Measurements from ENCODE around the gene GNAI1. TPM values are rescaled to one million over a fixed set of nuclear protein-coding genes. Genes with fewer than 3 reads are reported as not detected.

GNAI1 gene
- total RNA-seq, 1 experiment from 2014 or later: 20.5 TPM

GRCh38 chr7:80218723-80219122, 84.1 kb downstream of the GNAI1 start:
- H3K27ac Mint-ChIP-seq (ENCODE audit: unreplicated experiment): no peak overlapping the region
- CTCF ChIA-PET: no interaction called here
- H3K9me3 Mint-ChIP-seq (ENCODE audit: low read depth, unreplicated experiment): no peaks in the 10 kb centered on the region
- no TSS peak for BruUV-seq (replicated peaks)
- H3K4me1 Mint-ChIP-seq (ENCODE audit: low read depth, unreplicated experiment): peaks cover 10% of the 10 kb centered on the region
- intact Hi-C loops (cut with micrococcal nuclease; ENCODE audit: unreplicated experiment): loop anchor here (5.0 kb wide), 1 partner anchor 174 kb away; no protein-coding TSS in a partner anchor
- H3K36me3 Mint-ChIP-seq (ENCODE audit: insufficient read depth, unreplicated experiment): no peaks in the 10 kb centered on the region
- TF ChIP-seq CTCF (IDR thresholded peaks at IDR 0.05; ENCODE audit: unreplicated experiment): no peak
- DNase-seq: no peak
- no peaks in the 10 kb centered on the region for H3K27me3 Mint-ChIP-seq (ENCODE audit: unreplicated experiment)
- no peak overlapping the region for H3K4me3 Mint-ChIP-seq (ENCODE audit: low read depth, unreplicated experiment)

GRCh38 chr7:80220022-80220634, 85.5 kb downstream of the GNAI1 start:
- no TSS peak for BruUV-seq (replicated peaks)
- no peaks in the 10 kb centered on the region for H3K36me3 Mint-ChIP-seq (ENCODE audit: insufficient read depth, unreplicated experiment)
- CTCF ChIA-PET: no interaction called here
- DNase-seq: no peak
- peaks cover 10% of the 10 kb centered on the region for H3K4me1 Mint-ChIP-seq (ENCODE audit: low read depth, unreplicated experiment)
- no peak for TF ChIP-seq CTCF (IDR thresholded peaks at IDR 0.05; ENCODE audit: unreplicated experiment)
- intact Hi-C loops (cut with micrococcal nuclease; ENCODE audit: unreplicated experiment): no loop called here
- no peaks in the 10 kb centered on the region for H3K27me3 Mint-ChIP-seq (ENCODE audit: unreplicated experiment)
- H3K9me3 Mint-ChIP-seq (ENCODE audit: low read depth, unreplicated experiment): no peaks in the 10 kb centered on the region
- H3K27ac Mint-ChIP-seq (ENCODE audit: unreplicated experiment): peak overlapping the region; percentile 18
- H3K4me3 Mint-ChIP-seq (ENCODE audit: low read depth, unreplicated experiment): no peak overlapping the region

- Mint-ChIP-seq H3K9me3 (ENCODE audit: low read depth, unreplicated experiment) (no peaks in the 10 kb centered on the region), H3K4me1 (ENCODE audit: low read depth, unreplicated experiment) (peaks cover 6% of the 10 kb centered on the region), H3K27me3 (ENCODE audit: unreplicated experiment) (no peaks in the 10 kb centered on the region), H3K36me3 (ENCODE audit: insufficient read depth, unreplicated experiment) (no peaks in the 10 kb centered on the region), H3K4me3 (ENCODE audit: low read depth, unreplicated experiment) (no peak overlapping the region), H3K27ac (ENCODE audit: unreplicated experiment) (no peak overlapping the region)
- CTCF ChIA-PET: no interaction called here
- no TSS peak for BruUV-seq (replicated peaks)
- DNase-seq: no peak
- intact Hi-C loops (cut with micrococcal nuclease; ENCODE audit: unreplicated experiment): no loop called here
- TF ChIP-seq CTCF (IDR thresholded peaks at IDR 0.05; ENCODE audit: unreplicated experiment): no peak
Measured at GRCh38 chr7:80224415-80224814, 89.8 kb downstream of the GNAI1 start.

- intact Hi-C loops (cut with micrococcal nuclease; ENCODE audit: unreplicated experiment): no loop called here
- peaks cover 5% of the 10 kb centered on the region for H3K36me3 Mint-ChIP-seq (ENCODE audit: insufficient read depth, unreplicated experiment)
- no peak overlapping the region for H3K4me3 Mint-ChIP-seq (ENCODE audit: low read depth, unreplicated experiment)
- no peak for DNase-seq
- no peaks in the 10 kb centered on the region for H3K4me1 Mint-ChIP-seq (ENCODE audit: low read depth, unreplicated experiment)
- H3K27me3 Mint-ChIP-seq (ENCODE audit: unreplicated experiment): no peaks in the 10 kb centered on the region
- H3K9me3 Mint-ChIP-seq (ENCODE audit: low read depth, unreplicated experiment): no peaks in the 10 kb centered on the region
- TF ChIP-seq CTCF (IDR thresholded peaks at IDR 0.05; ENCODE audit: unreplicated experiment): no peak
- CTCF ChIA-PET: no interaction called here
- no TSS peak for BruUV-seq (replicated peaks)
- H3K27ac Mint-ChIP-seq (ENCODE audit: unreplicated experiment): no peak overlapping the region
Measured at GRCh38 chr7:80225361-80225760, 90.7 kb downstream of the GNAI1 start.
